Activated CD4-positive, alpha-beta memory T cell treated with anti-CD3 and anti-CD28 coated beads for 36 hours (primary cell): ENCODE measurements around the gene TNFRSF9. TPM values are rescaled to one million over a fixed set of nuclear protein-coding genes. Genes with fewer than 3 reads are reported as not detected.

Experiments
- CTCF ChIA-PET: fragments of 350-600 bp; sonication (Branson Sonifier 250); formaldehyde crosslinking; loops from one replicate; lab custom pipeline; 2021; ENCODE audit warnings: antibody characterized with exemption, inconsistent platforms; lab: Charles Lee
- POLR2A ChIA-PET: fragments of 350-600 bp; sonication (Branson Sonifier 250); formaldehyde crosslinking; loops from one replicate; lab custom pipeline; 2021; ENCODE audit warnings: antibody characterized with exemption; lab: Charles Lee
- DNase-seq: peaks from one replicate; pipeline ENCODE4 v3.0.0-alpha.2; 2020
- H3K27ac Mint-ChIP-seq: one replicate; pipeline ENCODE4 v1.8.0; 2021; ENCODE audit warnings: mixed read lengths
- H3K27me3 Mint-ChIP-seq: one replicate; pipeline ENCODE4 v1.8.0; 2021; ENCODE audit warnings: mixed read lengths
- H3K36me3 Mint-ChIP-seq: one replicate; pipeline ENCODE4 v1.8.0; 2021; ENCODE audit warnings: mixed read lengths
- H3K4me1 Mint-ChIP-seq: one replicate; pipeline ENCODE4 v1.8.0; 2021; ENCODE audit warnings: low read depth, mixed read lengths
- H3K4me3 Mint-ChIP-seq: one replicate; pipeline ENCODE4 v1.8.0; 2021; ENCODE audit warnings: mild to moderate bottlenecking, mixed read lengths
- H3K9me3 Mint-ChIP-seq: one replicate; pipeline ENCODE4 v1.8.0; 2021; ENCODE audit warnings: mixed read lengths
- intact Hi-C: fragments of 100-400 bp; cut with micrococcal nuclease; formaldehyde crosslinking; loops from one replicate; pipeline ENCODE4 v1.15.1; 2023
- total RNA-seq, 2 experiments: library from RNA; stranded (reverse); gene quantifications; one replicate each; pipeline ENCODE4 v1.2.3, GENCODE V29; 2021

TNFRSF9 gene
- total RNA-seq, 2 experiments from 2014 or later: 59.9 to 64.0 TPM

DNA sequence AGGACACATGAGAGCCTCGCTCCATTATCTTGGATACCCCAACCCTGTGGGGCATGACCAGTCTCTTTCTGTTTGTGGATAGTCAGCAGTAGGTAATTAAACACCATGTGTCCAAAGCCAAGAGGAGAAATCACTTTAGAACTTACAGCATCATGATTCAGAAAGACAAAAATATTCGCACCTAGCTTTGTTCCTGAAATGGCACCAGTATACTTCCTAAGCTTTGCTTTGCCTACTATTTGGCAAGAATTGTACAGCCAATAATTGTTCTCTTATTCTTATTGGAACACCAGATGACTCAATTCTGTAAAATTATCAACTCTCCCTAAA lies 24.2 kb downstream of the TNFRSF9 start:
- H3K4me1 Mint-ChIP-seq: peaks cover 46% of the 10 kb centered on the region
- no peaks in the 10 kb centered on the region for H3K27me3 Mint-ChIP-seq
- intact Hi-C loops: no loop called here
- H3K27ac Mint-ChIP-seq: peak overlapping the region; percentile 71
- H3K4me3 Mint-ChIP-seq: no peak overlapping the region
- peaks cover 12% of the 10 kb centered on the region for H3K36me3 Mint-ChIP-seq
- ChIA-PET POLR2A (interaction anchor here (0.6 to 1.4 kb wide), 4 partner anchors 14 to 68 kb away, joined by 3 to 5 read pairs (median 4); partner anchors contain the start of gene TNFRSF9), CTCF (interaction anchor here (0.9 to 1.9 kb wide), 7 partner anchors 8 to 249 kb away, joined by 3 to 7 read pairs (median 3); partner anchors contain the start of gene TNFRSF9)
- H3K9me3 Mint-ChIP-seq: no peaks in the 10 kb centered on the region
- no peak for DNase-seq

DNA sequence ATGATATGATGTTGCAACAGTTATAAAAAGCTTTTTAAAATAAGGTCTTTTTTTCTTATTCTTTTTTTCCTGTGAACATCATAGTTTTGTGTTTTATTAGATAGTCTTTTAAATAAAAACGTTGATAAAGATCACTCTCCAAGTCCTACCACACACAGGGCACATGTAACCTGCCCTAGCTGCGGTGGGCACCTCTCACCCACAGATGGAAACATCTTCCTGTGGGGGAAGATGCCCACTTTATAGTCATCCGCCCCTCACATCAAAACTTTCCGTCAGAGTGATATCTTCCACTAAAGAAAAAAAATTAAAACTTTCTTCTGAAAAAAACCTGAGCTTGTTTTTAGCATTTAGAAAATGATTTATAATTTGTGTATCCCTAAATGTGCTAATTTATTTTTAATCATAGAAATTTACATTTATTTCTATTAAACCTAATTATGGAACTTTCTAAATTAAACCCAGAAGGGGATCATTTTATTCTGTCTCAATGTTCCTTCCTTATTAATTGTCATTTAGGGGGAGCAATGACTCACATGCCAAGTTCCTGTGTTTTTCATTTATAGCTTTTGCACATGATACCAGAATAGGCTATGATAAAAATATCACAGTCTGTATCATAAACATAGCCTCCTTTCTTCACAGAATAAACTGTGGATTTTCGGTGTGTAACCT lies 24.7 kb downstream of the TNFRSF9 start:
- POLR2A ChIA-PET: interaction anchor here (0.6 to 1.4 kb wide), 4 partner anchors 15 to 68 kb away, joined by 3 to 5 read pairs (median 4); partner anchors contain the start of gene TNFRSF9
- H3K27ac Mint-ChIP-seq: peak overlapping the region; percentile 71

DNA sequence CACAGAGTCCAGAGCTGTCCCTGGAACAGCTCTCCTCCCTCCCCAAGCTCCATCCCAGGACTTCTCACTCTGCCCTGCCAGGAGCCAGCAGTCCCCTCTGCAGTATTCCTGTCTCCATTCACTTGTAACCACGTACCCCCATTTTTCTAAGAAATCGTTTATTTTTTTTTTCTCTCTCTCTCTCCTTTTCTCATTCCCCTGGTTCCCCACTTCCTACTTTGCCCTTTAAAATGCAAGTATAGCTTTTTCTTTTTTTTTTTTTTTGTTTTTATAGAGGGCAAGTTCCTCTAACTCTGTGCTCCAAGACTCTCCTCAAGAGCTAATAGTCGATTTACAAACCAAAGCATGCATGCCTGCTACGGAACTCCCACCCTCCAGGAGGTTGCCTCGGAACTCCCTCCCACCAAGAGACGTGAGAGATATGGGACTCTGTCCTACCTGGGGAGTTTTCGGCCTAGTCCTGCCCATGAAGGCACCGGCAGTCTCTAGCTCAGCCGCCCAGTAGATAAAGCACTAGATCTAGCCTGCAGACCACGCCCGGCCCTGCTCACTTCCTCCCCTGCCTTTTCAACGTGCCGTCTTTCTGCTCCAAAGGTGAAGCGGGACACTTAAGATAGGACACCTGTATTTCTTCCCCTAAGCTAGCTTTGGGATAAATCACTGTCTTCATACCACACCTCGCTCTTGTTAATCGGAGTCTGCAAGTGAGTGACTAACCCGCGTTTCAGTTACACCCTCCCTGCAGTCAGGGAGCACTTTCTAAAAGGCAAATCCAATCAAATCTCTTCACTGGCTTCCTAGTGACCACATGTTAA lies 27.7 kb downstream of the TNFRSF9 start:
- DNase-seq: no peak
- ChIA-PET CTCF (interaction anchor here (0.5 to 1.1 kb wide), 3 partner anchors 10 to 103 kb away, joined by 3 read pairs; no protein-coding TSS in a partner anchor), POLR2A (interaction anchor here (0.6 to 0.7 kb wide), 2 partner anchors 25 to 42 kb away, joined by 3 to 5 read pairs; no protein-coding TSS in a partner anchor)
- no peak overlapping the region for H3K27ac Mint-ChIP-seq
- intact Hi-C loops: no loop called here
- peaks cover 3% of the 10 kb centered on the region for H3K36me3 Mint-ChIP-seq
- peaks cover 34% of the 10 kb centered on the region for H3K4me1 Mint-ChIP-seq
- H3K4me3 Mint-ChIP-seq: peak overlapping the region; percentile 17
- no peaks in the 10 kb centered on the region for H3K27me3 Mint-ChIP-seq
- H3K9me3 Mint-ChIP-seq: no peaks in the 10 kb centered on the region

More for the DNA sequence above, 24.7 kb downstream of the TNFRSF9 start:
- peak; percentile 51 for DNase-seq
- Mint-ChIP-seq H3K4me3 (no peak overlapping the region), H3K9me3 (no peaks in the 10 kb centered on the region), H3K27me3 (no peaks in the 10 kb centered on the region), H3K36me3 (peaks cover 12% of the 10 kb centered on the region), H3K4me1 (peaks cover 45% of the 10 kb centered on the region)
- intact Hi-C loops: no loop called here
- CTCF ChIA-PET: interaction anchor here (0.6 to 1.9 kb wide), 9 partner anchors 9 to 248 kb away, joined by 3 to 7 read pairs (median 3); partner anchors contain the start of gene TNFRSF9

DNA sequence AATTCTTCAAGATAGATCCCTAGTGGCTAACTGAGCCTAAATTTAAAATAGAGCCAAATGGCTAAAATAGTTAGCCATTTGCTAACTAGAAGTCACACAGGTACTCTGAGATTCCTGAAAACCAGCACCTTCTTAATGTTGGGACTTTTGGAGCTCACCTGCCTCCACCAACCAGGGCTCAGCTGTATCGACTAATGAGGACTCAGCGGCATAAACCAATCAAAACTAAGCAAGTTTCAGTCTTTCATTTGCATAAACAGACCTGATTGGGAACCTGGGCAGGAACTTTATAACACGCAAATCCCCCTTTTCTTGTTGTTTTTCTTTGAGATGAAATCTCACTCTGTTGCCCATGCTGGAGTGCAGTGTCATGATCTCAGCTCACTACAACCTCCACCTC lies 28.5 kb downstream of the TNFRSF9 start:
- peaks cover under 1% of the 10 kb centered on the region for H3K36me3 Mint-ChIP-seq
- no peak for DNase-seq
- H3K4me1 Mint-ChIP-seq: peaks cover 31% of the 10 kb centered on the region
- ChIA-PET CTCF (interaction anchor here (0.5 to 1.0 kb wide), 2 partner anchors 39 to 103 kb away, joined by 3 read pairs; no protein-coding TSS in a partner anchor), POLR2A (no interaction called here)
- intact Hi-C loops: no loop called here
- H3K9me3 Mint-ChIP-seq: no peaks in the 10 kb centered on the region
- no peak overlapping the region for H3K4me3 Mint-ChIP-seq
- no peaks in the 10 kb centered on the region for H3K27me3 Mint-ChIP-seq
- no peak overlapping the region for H3K27ac Mint-ChIP-seq

DNA sequence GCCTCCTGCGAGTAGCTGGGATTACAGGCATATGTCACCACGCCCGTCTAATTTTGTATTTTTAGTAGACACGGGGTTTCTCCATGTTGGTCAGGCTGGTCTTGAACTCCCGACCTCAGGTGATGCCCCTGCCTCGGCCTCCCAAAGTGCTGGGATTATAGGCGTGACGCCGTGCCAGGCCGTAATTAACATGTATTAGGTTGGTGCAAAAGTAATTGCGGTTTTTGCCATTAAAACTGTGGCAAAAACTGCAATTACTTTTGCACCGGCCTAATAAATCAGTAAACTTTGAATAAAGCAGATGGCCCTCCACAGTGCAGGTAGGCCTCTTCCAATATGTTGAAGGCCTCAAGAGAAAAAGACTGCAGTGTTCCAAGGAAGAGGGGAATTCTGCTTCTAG lies 35.4 kb downstream of the TNFRSF9 start:
- DNase-seq: no peak
- CTCF ChIA-PET: interaction anchor here (1.0 to 1.1 kb wide), 2 partner anchors 34 to 153 kb away, joined by 3 read pairs; no protein-coding TSS in a partner anchor
- H3K9me3 Mint-ChIP-seq: no peaks in the 10 kb centered on the region
- H3K4me3 Mint-ChIP-seq: no peak overlapping the region
- H3K27me3 Mint-ChIP-seq: no peaks in the 10 kb centered on the region
- POLR2A ChIA-PET: no interaction called here
- no peak overlapping the region for H3K27ac Mint-ChIP-seq
- intact Hi-C loops: loop anchor here (10.0 kb wide), 1 partner anchor 120 kb away; the partner anchor contains the start of gene PER3
- H3K4me1 Mint-ChIP-seq: peaks cover 5% of the 10 kb centered on the region
- H3K36me3 Mint-ChIP-seq: no peaks in the 10 kb centered on the region

DNA sequence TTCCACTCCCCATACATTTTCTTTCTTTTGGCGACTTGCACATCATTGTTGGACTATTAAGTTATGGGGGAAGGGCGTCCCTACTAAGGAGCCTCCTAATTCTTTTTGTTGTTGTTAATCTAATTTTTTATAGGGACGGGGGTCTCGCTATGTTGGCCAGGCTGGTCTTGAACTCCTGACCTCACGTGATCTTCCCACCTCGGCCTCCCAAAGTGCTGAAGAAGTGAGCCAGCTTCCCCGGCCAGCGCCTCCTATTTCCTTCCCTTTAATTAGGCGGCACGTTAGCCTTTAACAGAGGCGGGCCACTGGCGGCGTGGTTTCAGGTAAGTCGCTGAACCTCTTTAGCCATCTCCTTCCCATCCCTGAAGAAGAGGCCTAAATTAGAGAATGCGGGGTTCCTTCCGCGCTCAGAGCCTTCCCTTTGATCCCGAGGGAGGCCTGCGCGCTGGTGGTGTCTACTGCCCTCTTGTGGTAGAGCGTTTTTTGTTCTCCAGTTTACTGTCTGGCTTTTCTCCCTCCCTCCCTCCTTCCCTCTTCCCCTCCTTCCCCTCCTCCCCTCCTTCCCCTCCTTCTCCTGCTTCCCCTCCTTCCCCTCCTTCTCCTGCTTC lies 38.1 kb downstream of the TNFRSF9 start:
- Mint-ChIP-seq H3K4me1 (peaks cover 10% of the 10 kb centered on the region), H3K27me3 (no peaks in the 10 kb centered on the region), H3K27ac (no peak overlapping the region), H3K36me3 (no peaks in the 10 kb centered on the region), H3K4me3 (peak overlapping the region; percentile 37), H3K9me3 (no peaks in the 10 kb centered on the region)
- POLR2A ChIA-PET: no interaction called here
- peak; percentile 72 for DNase-seq
- intact Hi-C loops: loop anchor here (1.0 to 10.0 kb wide), 3 partner anchors 90 to 235 kb away; partner anchors contain the start of gene PER3
- CTCF ChIA-PET: interaction anchor here (0.6 to 2.7 kb wide), 16 partner anchors 11 to 235 kb away, joined by 3 to 16 read pairs (median 3); no protein-coding TSS in a partner anchor

DNA sequence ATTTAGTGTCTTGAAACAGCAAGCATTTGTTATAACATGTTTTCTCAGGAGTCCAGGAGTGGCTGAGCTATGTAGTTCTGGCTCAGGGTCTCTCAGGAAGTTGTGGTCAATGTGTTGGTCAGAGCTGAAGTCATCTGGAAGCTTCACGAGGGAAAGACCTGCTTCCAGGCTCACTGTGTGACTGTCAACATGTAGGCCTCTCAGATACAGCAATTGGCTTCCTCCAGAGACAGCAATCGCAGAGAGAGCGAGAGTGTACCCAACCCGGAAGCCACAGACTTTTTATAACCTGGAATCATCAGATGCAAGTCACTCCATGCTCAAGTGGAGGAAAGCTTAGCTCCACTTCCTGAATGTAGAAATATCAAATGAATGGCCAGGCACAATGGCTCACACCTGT lies 40.9 kb downstream of the TNFRSF9 start:
- Mint-ChIP-seq H3K4me1 (peaks cover 12% of the 10 kb centered on the region), H3K27ac (no peak overlapping the region)
- CTCF ChIA-PET: interaction anchor here (0.8 to 1.4 kb wide), 2 partner anchors 231 to 232 kb away, joined by 3 to 7 read pairs; no protein-coding TSS in a partner anchor

DNA sequence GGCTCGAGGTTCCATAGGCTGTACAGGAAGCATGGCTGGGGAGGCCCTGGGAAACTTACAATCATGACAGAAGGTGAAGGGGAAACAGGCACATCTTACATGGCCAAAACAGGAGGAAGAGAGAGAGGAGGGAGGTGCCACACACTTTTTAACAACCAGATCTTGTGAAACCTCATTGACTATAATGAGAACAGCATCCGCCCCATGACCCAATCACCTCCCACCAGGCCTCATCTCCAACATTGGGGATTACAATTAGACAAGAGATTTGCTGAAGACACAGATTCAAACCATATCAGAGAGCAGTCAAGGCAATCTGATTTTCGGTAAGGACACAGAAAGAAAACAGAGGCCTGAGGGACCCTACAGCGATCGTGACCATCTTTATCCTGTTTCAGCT lies 41.7 kb downstream of the TNFRSF9 start:
- intact Hi-C loops: no loop called here
- H3K36me3 Mint-ChIP-seq: no peaks in the 10 kb centered on the region
- no peak for DNase-seq
- H3K27me3 Mint-ChIP-seq: no peaks in the 10 kb centered on the region
- H3K9me3 Mint-ChIP-seq: no peaks in the 10 kb centered on the region
- no peak overlapping the region for H3K4me3 Mint-ChIP-seq
- no peak overlapping the region for H3K27ac Mint-ChIP-seq
- ChIA-PET POLR2A (no interaction called here), CTCF (interaction anchor here (1.4 kb wide), 1 partner anchor 231 kb away, joined by 7 read pairs; no protein-coding TSS in a partner anchor)
- peaks cover 12% of the 10 kb centered on the region for H3K4me1 Mint-ChIP-seq

More for the DNA sequence above, 40.9 kb downstream of the TNFRSF9 start:
- POLR2A ChIA-PET: no interaction called here
- Mint-ChIP-seq H3K36me3 (no peaks in the 10 kb centered on the region), H3K27me3 (no peaks in the 10 kb centered on the region), H3K4me3 (no peak overlapping the region), H3K9me3 (no peaks in the 10 kb centered on the region)
- intact Hi-C loops: loop anchor here (5.0 to 10.0 kb wide), 2 partner anchors 87 to 115 kb away; partner anchors contain the start of gene PER3
- no peak for DNase-seq

DNA sequence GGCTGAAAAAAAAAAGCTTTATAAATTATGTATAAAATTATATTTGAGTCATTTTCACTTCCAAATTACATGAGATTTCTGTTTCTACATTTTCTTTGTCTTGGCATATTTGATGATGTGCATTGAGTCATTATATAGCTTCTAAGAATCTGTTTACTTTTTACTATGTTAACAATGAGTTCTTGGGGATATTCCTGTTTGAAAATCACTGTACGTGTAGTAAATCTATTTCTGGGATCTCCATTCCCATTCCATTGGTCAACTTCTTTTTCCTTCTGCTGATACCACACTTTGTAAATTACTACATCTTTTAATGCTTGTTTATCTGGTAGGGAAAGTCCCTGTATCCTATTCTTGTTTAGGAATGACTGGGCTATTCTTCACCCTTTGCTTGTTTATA lies 43.6 kb downstream of the TNFRSF9 start:
- intact Hi-C loops: no loop called here
- Mint-ChIP-seq H3K27me3 (no peaks in the 10 kb centered on the region), H3K9me3 (no peaks in the 10 kb centered on the region), H3K4me1 (peaks cover 7% of the 10 kb centered on the region), H3K27ac (no peak overlapping the region), H3K4me3 (no peak overlapping the region), H3K36me3 (no peaks in the 10 kb centered on the region)
- CTCF ChIA-PET: interaction anchor here (0.8 to 1.0 kb wide), 2 partner anchors 228 to 230 kb away, joined by 3 to 4 read pairs; no protein-coding TSS in a partner anchor
- POLR2A ChIA-PET: no interaction called here
- DNase-seq: no peak

DNA sequence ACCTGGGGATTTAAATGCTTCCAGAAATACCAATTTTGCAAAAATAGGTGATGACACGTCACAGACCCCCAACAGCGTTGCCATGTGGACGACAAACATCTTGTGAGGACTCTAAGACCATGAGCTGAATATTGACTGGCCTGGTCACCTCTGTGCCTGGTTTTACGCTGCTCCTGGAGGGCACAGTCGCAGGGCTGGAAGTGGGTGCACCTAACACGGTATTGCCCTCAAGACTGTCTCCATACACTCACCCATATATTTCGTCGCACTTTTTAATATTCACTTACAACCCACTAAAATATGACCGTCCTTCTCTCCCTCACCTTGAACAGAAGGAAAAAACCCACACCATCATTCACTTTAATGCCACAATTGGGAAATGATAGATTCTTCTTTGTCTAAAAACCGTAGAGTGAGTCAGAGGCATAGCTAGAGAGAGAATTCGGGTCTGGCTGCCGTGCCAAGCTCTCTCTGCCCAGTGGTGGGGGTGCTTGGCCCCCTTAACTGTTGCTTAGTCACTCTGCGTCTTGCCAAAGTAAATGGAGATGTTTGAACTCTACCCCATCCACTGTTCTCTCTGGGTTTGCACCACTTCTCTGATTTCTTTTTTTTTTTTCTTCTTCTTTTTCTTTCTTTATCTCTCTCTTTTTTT lies 47.0 kb downstream of the TNFRSF9 start:
- intact Hi-C loops: no loop called here
- Mint-ChIP-seq H3K4me3 (no peak overlapping the region), H3K9me3 (no peaks in the 10 kb centered on the region), H3K4me1 (peaks cover 2% of the 10 kb centered on the region), H3K27me3 (peaks cover 6% of the 10 kb centered on the region), H3K27ac (no peak overlapping the region), H3K36me3 (no peaks in the 10 kb centered on the region)
- DNase-seq: no peak
- ChIA-PET CTCF (no interaction called here), POLR2A (no interaction called here)

DNA sequence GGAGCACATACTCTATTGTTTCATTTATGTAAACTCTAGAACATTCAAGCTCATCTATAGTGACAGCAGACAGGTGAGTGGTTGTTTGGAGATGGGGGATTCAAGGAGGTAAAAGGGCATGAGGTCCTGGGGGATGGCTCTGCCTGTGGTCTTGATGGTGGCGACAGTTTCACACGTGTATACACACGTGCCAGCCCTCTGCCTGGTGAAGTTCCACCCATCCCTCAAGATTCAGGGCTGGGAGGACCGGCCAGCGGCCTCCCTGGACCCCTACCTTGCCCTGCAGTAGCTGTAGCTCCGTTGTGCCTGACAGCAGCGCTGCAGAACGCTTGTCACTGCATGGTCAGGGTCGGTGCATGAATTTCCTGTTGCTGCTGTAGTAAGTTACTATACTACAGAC lies 48.8 kb downstream of the TNFRSF9 start:
- Mint-ChIP-seq H3K4me1 (no peaks in the 10 kb centered on the region), H3K27me3 (peaks cover 11% of the 10 kb centered on the region), H3K36me3 (no peaks in the 10 kb centered on the region), H3K9me3 (no peaks in the 10 kb centered on the region), H3K4me3 (no peak overlapping the region), H3K27ac (no peak overlapping the region)
- intact Hi-C loops: no loop called here
- DNase-seq: no peak
- CTCF ChIA-PET: interaction anchor here (1.1 to 1.4 kb wide), 2 partner anchors 11 to 139 kb away, joined by 3 read pairs; no protein-coding TSS in a partner anchor
- POLR2A ChIA-PET: no interaction called here
